H1 (cell line): ENCODE measurements around the gene DLEC1. TPM values are rescaled to one million over a fixed set of nuclear protein-coding genes. Genes with fewer than 3 reads are reported as not detected.

Source experiments
- CTCF ChIA-PET: fragments of 300-600 bp; sonication (Branson Sonifier 250); formaldehyde crosslinking; loops from one replicate; lab custom pipeline; 2021; ENCODE audit not compliant: partially characterized antibody; lab: Charles Lee
- POLR2A ChIA-PET: fragments of 300-600 bp; sonication (Branson Sonifier 250); formaldehyde crosslinking; loops from one replicate; lab custom pipeline; 2021; ENCODE audit warnings: inconsistent platforms; ENCODE audit not compliant: partially characterized antibody; lab: Charles Lee
- DNase-seq, 2 experiments: peaks; one replicate each; pipeline versions ENCODE4 v3.0.0 to v3.0.0-alpha.2; 2010 to 2022; ENCODE audit warnings: low spot score in 2 of 2, low read depth in 1 of 2, mixed read lengths in 1 of 2
- FAIRE-seq: peaks from 2 replicates; lab custom pipeline; 2011; peaks lifted over from hg19 to GRCh38; lab: Jason Lieb, UNC
- H2AFZ ChIP-seq: 2 replicates; pipeline ENCODE4 v1.8.1; 2012; ENCODE audit warnings: low read length, inconsistent platforms
- H2AK5ac ChIP-seq: 2 replicates; pipeline ENCODE4 v1.6.1; 2013; ENCODE audit warnings: low read depth, low read length
- H2BK120ac ChIP-seq: replicated peaks from 2 replicates; pipeline ENCODE3; 2013; ENCODE audit warnings: low read depth, low read length, inconsistent platforms
- H2BK12ac ChIP-seq: 2 replicates; pipeline ENCODE4 v1.6.1; 2013; ENCODE audit warnings: low read depth, low read length
- H2BK15ac ChIP-seq: 2 replicates; pipeline ENCODE4 v1.6.1; 2013; ENCODE audit warnings: low read length
- H2BK20ac ChIP-seq: 2 replicates; pipeline ENCODE4 v1.6.1; 2013; ENCODE audit warnings: low read length
- H2BK5ac ChIP-seq: 2 replicates; pipeline ENCODE4 v1.6.1; 2013; ENCODE audit warnings: low read depth, low read length
- H3K14ac ChIP-seq: 2 replicates; pipeline ENCODE4 v1.6.1; 2013; ENCODE audit warnings: inconsistent platforms; ENCODE audit not compliant: insufficient read length
- H3K18ac ChIP-seq: 2 replicates; pipeline ENCODE4 v1.6.1; 2013; ENCODE audit warnings: low read length; ENCODE audit errors: extremely low read depth
- H3K23ac ChIP-seq: 2 replicates; pipeline ENCODE4 v1.6.1; 2013; ENCODE audit warnings: inconsistent platforms; ENCODE audit not compliant: insufficient read length
- H3K23me2 ChIP-seq: 2 replicates; pipeline ENCODE4 v1.6.1; 2013; ENCODE audit warnings: low read depth, low read length
- H3K27ac ChIP-seq: 2 replicates; pipeline ENCODE4 v1.6.1; 2011; ENCODE audit warnings: low read depth, low read length, inconsistent platforms
- H3K27me3 ChIP-seq, 4 experiments: replicated peaks in 1 of 4; 1 replicate in 1 of 4; 2 replicates in 3 of 4; pipeline versions ENCODE4 v1.6.1 to v1.8.1; 2011 to 2013; ENCODE audit warnings: low read length in 3 of 4, mild to moderate bottlenecking in 3 of 4, inconsistent platforms in 2 of 4, mixed read lengths in 2 of 4, moderate library complexity in 1 of 4; ENCODE audit not compliant: control insufficient read depth in 3 of 4, insufficient read depth in 3 of 4; ENCODE audit errors: extremely low read depth in 1 of 4
- H3K36me3 ChIP-seq, 4 experiments: 2 replicates each; pipeline versions ENCODE4 v1.6.1 to v1.8.1; 2011 to 2013; ENCODE audit warnings: mild to moderate bottlenecking in 4 of 4, low read length in 3 of 4, moderate library complexity in 2 of 4, control low read depth in 1 of 4, inconsistent platforms in 1 of 4; ENCODE audit not compliant: insufficient read depth in 4 of 4, control insufficient read depth in 2 of 4
- H3K4ac ChIP-seq: replicated peaks from 2 replicates; pipeline ENCODE3; 2013; ENCODE audit warnings: low read length, low read depth, mixed read lengths, inconsistent platforms; ENCODE audit not compliant: insufficient read length
- H3K4me1 ChIP-seq, 4 experiments: replicated peaks in 1 of 4; 1 replicate in 1 of 4; 2 replicates in 3 of 4; pipeline versions ENCODE4 v1.6.1 to v1.8.1; 2011 to 2013; ENCODE audit warnings: low read length in 3 of 4, inconsistent platforms in 2 of 4, mixed read lengths in 1 of 4; ENCODE audit not compliant: insufficient read depth in 4 of 4, control insufficient read depth in 3 of 4
- H3K4me2 ChIP-seq, 2 experiments: 2 replicates each; pipeline versions ENCODE4 v1.6.1 to v1.8.1; 2011 to 2013; ENCODE audit warnings: low read depth in 2 of 2, low read length in 2 of 2, control low read depth in 1 of 2, inconsistent platforms in 1 of 2, mild to moderate bottlenecking in 1 of 2; ENCODE audit not compliant: insufficient read depth in 1 of 2
- H3K4me3 ChIP-seq, 4 experiments: fragments of 200-600, 300-600 bp in 1 of 4; sonication (generic), shearing (Covaris generic), sonication (Bioruptor Twin) in 1 of 4; 2 replicates each; pipeline versions ENCODE4 v1.5.1 to v1.8.1; 2011 to 2016; ENCODE audit warnings: low read length in 4 of 4, low read depth in 3 of 4, control low read depth in 2 of 4, inconsistent platforms in 2 of 4, mild to moderate bottlenecking in 2 of 4, mixed read lengths in 1 of 4, moderate library complexity in 1 of 4; ENCODE audit not compliant: insufficient read depth in 2 of 4; ENCODE audit errors: extremely low read depth in 1 of 4
- H3K56ac ChIP-seq: replicated peaks from 2 replicates; pipeline ENCODE3; 2013; ENCODE audit warnings: low read depth, mild to moderate bottlenecking, mixed read lengths, low read length, inconsistent platforms; ENCODE audit not compliant: insufficient read length
- H3K79me1 ChIP-seq: 2 replicates; pipeline ENCODE4 v1.6.1; 2013; ENCODE audit warnings: low read depth, low read length, control low read depth
- H3K79me2 ChIP-seq, 2 experiments: 2 replicates each; pipeline versions ENCODE4 v1.6.1 to v1.8.1; 2012 to 2013; ENCODE audit warnings: low read length in 2 of 2, mild to moderate bottlenecking in 2 of 2, inconsistent platforms in 1 of 2; ENCODE audit not compliant: insufficient read depth in 2 of 2, control insufficient read depth in 1 of 2
- H3K9ac ChIP-seq, 4 experiments: replicated peaks in 1 of 4; 1 replicate in 1 of 4; 2 replicates in 3 of 4; pipeline versions ENCODE4 v1.6.1 to v1.8.1; 2011 to 2013; ENCODE audit warnings: low read depth in 3 of 4, low read length in 3 of 4, control low read depth in 2 of 4, mild to moderate bottlenecking in 2 of 4, moderate library complexity in 2 of 4, inconsistent platforms in 1 of 4; ENCODE audit errors: extremely low read depth in 1 of 4
- H3K9me3 ChIP-seq, 2 experiments: 2 replicates each; pipeline versions ENCODE4 v1.6.1 to v1.8.1; 2012 to 2013; ENCODE audit warnings: mild to moderate bottlenecking in 2 of 2, moderate library complexity in 2 of 2, control low read depth in 1 of 2, inconsistent platforms in 1 of 2, low read depth in 1 of 2, low read length in 1 of 2, mixed read lengths in 1 of 2; ENCODE audit not compliant: insufficient read depth in 2 of 2
- H4K20me1 ChIP-seq, 2 experiments: replicated peaks in 1 of 2; 2 replicates each; pipeline versions ENCODE3 to v1.8.1; 2011 to 2013; ENCODE audit warnings: inconsistent platforms in 2 of 2, low read length in 2 of 2, mild to moderate bottlenecking in 1 of 2; ENCODE audit not compliant: insufficient read depth in 2 of 2, control insufficient read depth in 1 of 2
- H4K5ac ChIP-seq: 2 replicates; pipeline ENCODE4 v1.6.1; 2013; ENCODE audit warnings: low read length, low read depth, mixed read lengths, inconsistent platforms; ENCODE audit not compliant: insufficient read length
- H4K8ac ChIP-seq: 2 replicates; pipeline ENCODE4 v1.8.0; 2013; ENCODE audit warnings: mild to moderate bottlenecking, moderate library complexity, low read length, inconsistent platforms; ENCODE audit not compliant: insufficient read depth; ENCODE audit errors: extremely low read depth
- H4K91ac ChIP-seq: replicated peaks from 2 replicates; pipeline ENCODE3; 2013; ENCODE audit warnings: low read length, mixed read lengths, inconsistent platforms; ENCODE audit not compliant: insufficient read length
- ATF3 ChIP-seq: IDR thresholded peaks from 2 replicates; pipeline ENCODE4 v1.6.1; 2011; ENCODE audit warnings: low read depth, mild to moderate bottlenecking, low read length; ENCODE audit not compliant: insufficient read depth
- BCL11A ChIP-seq, 2 experiments: IDR thresholded peaks; one replicate each; pipeline ENCODE4 v1.6.1; 2011; ENCODE audit warnings: low read depth in 2 of 2, low read length in 2 of 2, mild to moderate bottlenecking in 2 of 2
- HDAC6 ChIP-seq: IDR thresholded peaks from one replicate; pipeline ENCODE4 v1.7.1; 2012; ENCODE audit warnings: low read depth, mild to moderate bottlenecking, inconsistent platforms, low read length, moderate library complexity
- NANOG ChIP-seq: IDR thresholded peaks from 2 replicates; pipeline ENCODE4 v1.6.1; 2011; ENCODE audit warnings: low read length, low read depth, mild to moderate bottlenecking, inconsistent platforms; ENCODE audit not compliant: insufficient read depth, poor library complexity, severe bottlenecking
- NRF1 ChIP-seq: IDR thresholded peaks from 2 replicates; pipeline ENCODE4 v1.6.1; 2011; ENCODE audit warnings: mild to moderate bottlenecking, low read depth, low read length, improper control_type of control experiment
- RNF2 ChIP-seq: fragments of 200-900, 300-1000 bp; sonication (generic); IDR thresholded peaks from 2 replicates; pipeline ENCODE4 v1.7.1; 2016; ENCODE audit warnings: borderline replicate concordance, low read depth, mild to moderate bottlenecking, antibody characterized with exemption, low read length; ENCODE audit not compliant: poor library complexity, severe bottlenecking; ENCODE audit errors: missing control alignments
- RXRA ChIP-seq: IDR thresholded peaks from 2 replicates; pipeline ENCODE4 v1.6.1; 2011; ENCODE audit warnings: low read depth, mild to moderate bottlenecking, low read length, moderate library complexity; ENCODE audit not compliant: insufficient read depth
- SIN3A ChIP-seq, 2 experiments: IDR thresholded peaks in 1 of 2; conservative IDR thresholded peaks in 1 of 2; 2 replicates each; pipeline ENCODE4 v1.6.1; 2011 to 2012; ENCODE audit warnings: low read length in 2 of 2, improper control_type of control experiment in 1 of 2, low read depth in 1 of 2, mild to moderate bottlenecking in 1 of 2
- SIX5 ChIP-seq: IDR thresholded peaks from 2 replicates; pipeline ENCODE4 v1.6.1; 2011; ENCODE audit warnings: mild to moderate bottlenecking, low read depth, low read length
- TCF12 ChIP-seq: IDR thresholded peaks from 2 replicates; pipeline ENCODE4 v1.6.1; 2011; ENCODE audit warnings: low read depth, mild to moderate bottlenecking, low read length
- WGBS, 2 experiments: shearing (Covaris generic) in 1 of 2; methylation state at CpG; one replicate each; pipeline versions ENCODE4 v1.1.6 to v1.1.7; 2013 to 2015; ENCODE audit warnings: low lambda C conversion rate in 2 of 2, mixed read lengths in 2 of 2, inconsistent platforms in 1 of 2, low coverage in 1 of 2, missing lambda C conversion rate in 1 of 2; ENCODE audit not compliant: insufficient replicate concordance in 2 of 2, insufficient coverage in 1 of 2, insufficient read length in 1 of 2; ENCODE audit errors: extremely low coverage in 1 of 2, missing lambda C conversion rate in 1 of 2; 5-methylcytosine and 5-hydroxymethylcytosine counted together
- polyA plus RNA-seq, 7 experiments: library from polyadenylated mRNA; depleted of rRNA in 3 of 7; stranded (reverse) in 5 of 7; unstranded in 2 of 7; fragments of >200 nt in 5 of 7; fragments of 200-250 nt in 2 of 7; gene quantifications; 1 replicate in 5 of 7; 2 replicates in 1 of 7; 4 replicates in 1 of 7; pipeline versions ENCODE4 v1.2.1 to v1.2.3, GENCODE V29; 2011 to 2013; ENCODE audit warnings: missing spikeins in 2 of 7, mixed read lengths in 2 of 7
- total RNA-seq: library from RNA; stranded (reverse); fragmentation: NEBNext Ultra II Directional; extraction: Animal tissue kit (Norgen Biotek cat#: 25700); gene quantifications from 2 replicates; pipeline ENCODE4 v1.2.1, GENCODE V29; 2021
- TF ChIP-seq, protein P1 (sequence below): IDR thresholded peaks from 2 replicates; pipeline ENCODE4 v1.6.1; 2012; ENCODE audit warnings: inconsistent platforms

DLEC1 gene
- total and polyA plus RNA-seq, 2 of the 8 experiments (the other 6 are each of a cell fraction or from before 2014, with no cell fraction given): 0.26 to 0.76 TPM

- Histone ChIP-seq H3K23ac (no peak overlapping the region), H4K5ac (no peak overlapping the region), H2AK5ac (no peak overlapping the region), H4K8ac (no peak overlapping the region), H2BK20ac (no peak overlapping the region), H3K4me3 (no peak overlapping the region), H3K27me3 (no peaks in the 10 kb centered on the region), H2BK120ac (no peak overlapping the region), H3K4me1 (no peaks in the 10 kb centered on the region), H3K14ac (no peak overlapping the region), H2AFZ (no peak overlapping the region), H3K56ac (no peak overlapping the region), H4K20me1 (peaks cover 0 to 2% of the 10 kb centered on the region in 2 experiments), H3K9me3 (0 out of 4 replicates have a peak, but pooled peaks cover 0 to 5% of the 10 kb centered on the region in 2 experiments), H3K18ac (no peak overlapping the region), H4K91ac (no peak overlapping the region), H3K36me3 (no peaks in the 10 kb centered on the region), H3K79me1 (no peaks in the 10 kb centered on the region), H2BK15ac (no peak overlapping the region), H3K79me2 (no peaks in the 10 kb centered on the region), H3K23me2 (no peaks in the 10 kb centered on the region), H2BK12ac (no peak overlapping the region), H3K27ac (no peak overlapping the region), H3K9ac (no peak overlapping the region), H3K4ac (no peak overlapping the region), H2BK5ac (no peak overlapping the region), H3K4me2 (no peak overlapping the region)
- TF ChIP-seq TCF12 (no peak), BCL11A (IDR thresholded peaks at IDR 0.05; ENCODE audit: low read depth in 2 of 2, low read length in 2 of 2) (no peak), SIN3A (conservative IDR thresholded peaks at IDR 0.05 in 1 of 2, IDR thresholded peaks at IDR 0.05 in 1 of 2; ENCODE audit: low read depth in 1 of 2, low read length in 2 of 2) (no peak), ATF3 (no peak), SIX5 (no peak), RXRA (no peak), RNF2 (no peak), NRF1 (no peak), HDAC6 (no peak), NANOG (no peak)
- TF ChIP-seq, protein P1, sequence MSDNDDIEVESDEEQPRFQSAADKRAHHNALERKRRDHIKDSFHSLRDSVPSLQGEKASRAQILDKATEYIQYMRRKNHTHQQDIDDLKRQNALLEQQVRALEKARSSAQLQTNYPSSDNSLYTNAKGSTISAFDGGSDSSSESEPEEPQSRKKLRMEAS: no peak
- no peak for FAIRE-seq
- no peak for DNase-seq
- 91% methylated on average over 15 of the region's 17 CpGs; no CpG with 5 or more reads in 1 of the 2 experiments for WGBS, 2 experiments
- CTCF ChIA-PET: interaction anchor here (0.6 to 5.5 kb wide), 8 partner anchors 9 to 719 kb away, joined by 3 to 44 read pairs (median 4); no protein-coding TSS in a partner anchor
- POLR2A ChIA-PET: interaction anchor here (0.9 to 3.4 kb wide), 2 partner anchors 10 to 71 kb away, joined by 4 to 20 read pairs; partner anchors contain the start of gene DLEC1
Measured at GRCh38 chr3:38109580-38110313, 70.7 kb downstream of the DLEC1 start.
